Renal cortex interstitium (tissue), 15 donors: ENCODE results near the gene RSBN1L. TPM values are rescaled to one million over a fixed set of nuclear protein-coding genes. Genes with fewer than 3 reads are reported as not detected.
"Not testable (repeated sequence)": the region's sequence is repeated elsewhere in the genome, so short reads cannot be mapped to it uniquely, and the experiment has no call there.

ENCODE experiments used
- DNase-seq, 11 donors: peaks; one replicate each; pipeline ENCODE4 v3.0.0-alpha.2; 2013; ENCODE audit warnings: low read depth in 9 of 11, low spot score in 4 of 11; ENCODE audit errors: extremely low read depth in 1 of 11
- long read RNA-seq, 16 experiments: transcript quantifications; one replicate each; lab custom pipeline, GENCODE V29; 2026
- polyA plus RNA-seq, 3 donors: library from polyadenylated mRNA; unstranded; fragments of 120-200 nt; gene quantifications; one replicate each; pipeline ENCODE4 v1.2.1, GENCODE V29; 2013; ENCODE audit not compliant: insufficient read length in 3 of 3

Gene RSBN1L
- polyA plus RNA-seq, result 10 to 100 TPM; 30.4 to 36.1 (median 31.4) TPM
- long read RNA-seq, donor 1, result 0 reads
- long read RNA-seq, donor 2, result 0 reads
- long read RNA-seq, donor 3, full-length matches to known transcripts, result 3 of 78 reads
- long read RNA-seq, donor 3, partial matches to known transcripts, result 12 of 78 reads
- long read RNA-seq, donor 3, other reads (novel, unspliced or antisense), result 63 of 78 reads
- long read RNA-seq, donor 4, full-length matches to known transcripts, result 3 of 3 reads
- long read RNA-seq, donor 4, partial matches to known transcripts, result 0 of 3 reads
- long read RNA-seq, donor 4, other reads (novel, unspliced or antisense), result 0 of 3 reads
- long read RNA-seq, donor 5, result 0 reads
- long read RNA-seq, donor 6, full-length matches to known transcripts, result 3 of 11 reads
- long read RNA-seq, donor 6, partial matches to known transcripts, result 8 of 11 reads
- long read RNA-seq, donor 6, other reads (novel, unspliced or antisense), result 0 of 11 reads
- long read RNA-seq, donor 7, partial matches to known transcripts, result 7 of 7 reads
- long read RNA-seq, donor 7, other reads (novel, unspliced or antisense), result 0 of 7 reads
- long read RNA-seq, donor 8, result 0 reads
- long read RNA-seq, donor 9, full-length matches to known transcripts, result 3 of 10 reads
- long read RNA-seq, donor 9, partial matches to known transcripts, result 7 of 10 reads
- long read RNA-seq, donor 9, other reads (novel, unspliced or antisense), result 0 of 10 reads
- long read RNA-seq, donor 10, partial matches to known transcripts, result 6 of 8 reads
- long read RNA-seq, donor 10, other reads (novel, unspliced or antisense), result 0 of 8 reads
- long read RNA-seq, donor 11, full-length matches to known transcripts, result 3 of 3 reads
- long read RNA-seq, donor 11, partial matches to known transcripts, result 0 of 3 reads
- long read RNA-seq, donor 11, other reads (novel, unspliced or antisense), result 0 of 3 reads
- long read RNA-seq, donor 12, result 0 reads
- long read RNA-seq, donor 13, result 0 reads
- long read RNA-seq, donor 14, full-length matches to known transcripts, result 2 of 2 reads
- long read RNA-seq, donor 14, partial matches to known transcripts, result 0 of 2 reads
- long read RNA-seq, donor 14, other reads (novel, unspliced or antisense), result 0 of 2 reads
- long read RNA-seq, donor 15, full-length matches to known transcripts, result 1 of 1 reads
- long read RNA-seq, donor 15, partial matches to known transcripts, result 0 of 1 reads
- long read RNA-seq, donor 15, other reads (novel, unspliced or antisense), result 0 of 1 reads
- long read RNA-seq, donor 16, full-length matches to known transcripts, result 2 of 42 reads
- long read RNA-seq, donor 16, partial matches to known transcripts, result 40 of 42 reads
- long read RNA-seq, donor 16, other reads (novel, unspliced or antisense), result 0 of 42 reads

DNA sequence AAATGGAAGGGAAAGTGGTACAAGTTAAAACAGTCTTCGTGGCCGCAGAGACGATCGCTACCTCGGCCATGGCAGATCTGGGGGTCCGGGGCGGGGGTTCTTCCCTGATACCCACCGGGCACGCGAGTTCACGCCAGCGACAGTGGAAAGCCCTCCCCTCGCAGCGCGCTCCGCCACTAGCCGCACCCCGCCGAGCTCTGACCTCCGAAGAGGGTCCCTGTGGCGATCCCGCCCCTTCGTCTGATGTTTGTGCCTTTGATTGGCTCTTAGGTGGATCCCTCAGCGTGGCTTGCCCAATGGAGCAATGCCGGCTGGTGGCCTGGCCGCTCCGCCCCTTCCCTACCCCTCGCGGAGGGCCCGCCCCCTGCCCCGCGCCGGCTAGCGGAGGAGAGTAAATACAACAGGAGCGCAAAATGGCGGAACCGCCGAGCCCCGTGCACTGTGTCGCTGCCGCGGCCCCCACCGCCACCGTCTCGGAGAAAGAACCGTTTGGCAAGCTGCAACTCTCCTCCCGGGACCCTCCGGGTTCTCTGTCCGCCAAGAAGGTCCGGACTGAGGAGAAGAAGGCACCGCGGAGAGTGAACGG, at the start of gene RSBN1L:
RSBN1L (plus strand) TSS at position 403 of the 586 bp plus-strand sequence; CDS start at position 414, 11 bp downstream.
- DNase-seq, result peak; percentile 89 to 98 (median 97)

DNA sequence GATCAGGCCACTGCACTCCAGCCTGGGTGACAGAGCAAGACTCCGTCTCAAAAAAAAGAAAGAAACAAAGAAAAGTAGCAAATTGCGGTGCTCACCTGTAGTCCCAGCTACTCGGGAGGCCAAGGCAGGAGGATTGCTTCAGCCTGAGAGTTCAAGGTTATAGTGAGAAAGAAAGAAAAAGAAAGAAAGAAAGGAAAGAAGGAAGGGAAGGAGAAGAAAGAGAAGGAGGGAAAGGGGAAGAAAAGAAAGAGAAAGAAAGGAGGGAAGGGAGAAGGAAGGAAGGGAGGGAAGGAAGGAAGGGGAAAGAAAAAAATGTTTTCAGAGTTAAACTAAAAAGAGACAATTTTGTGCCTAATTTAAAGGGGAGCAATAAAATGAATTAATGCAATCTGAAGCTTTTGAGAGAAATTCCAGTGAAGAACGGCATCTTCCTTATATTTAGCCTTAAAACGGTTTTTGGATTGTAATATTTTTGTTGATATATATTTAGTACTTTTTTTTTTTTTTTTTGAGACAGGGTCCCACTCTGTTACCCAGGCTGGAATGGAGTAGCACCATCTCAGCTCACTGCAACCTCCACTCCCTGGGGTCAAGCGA, 47.4 kb upstream of the RSBN1L start:
- DNase-seq, result no peak

DNA sequence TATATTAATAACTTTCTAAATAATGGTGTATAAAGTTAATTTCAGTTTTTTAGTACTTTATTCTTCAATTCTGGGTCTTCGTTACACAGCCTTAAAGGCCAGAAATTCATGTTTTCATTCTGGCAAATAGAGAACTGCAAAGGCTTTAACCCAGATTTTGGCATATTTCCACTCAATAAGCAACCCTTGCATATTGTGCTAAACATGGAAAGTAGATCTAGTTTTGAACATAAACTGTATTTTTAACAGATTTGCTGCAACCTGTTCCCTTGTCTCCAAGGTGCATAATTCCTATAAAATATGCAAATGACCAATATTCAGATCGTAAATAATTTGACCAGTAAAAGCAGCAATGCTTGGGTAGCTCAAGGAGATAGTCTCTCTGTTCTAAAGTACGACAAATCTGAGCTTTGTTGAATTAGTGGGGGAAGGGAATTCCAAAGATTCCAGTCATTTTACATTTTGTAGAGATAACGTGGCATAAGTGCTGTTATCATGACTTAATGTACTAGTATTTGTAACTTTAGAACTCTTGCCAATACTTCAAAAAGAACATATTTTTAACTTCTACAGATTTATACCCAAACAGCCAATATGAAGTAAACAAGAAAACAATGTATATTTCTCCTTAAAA, 46.4 kb upstream of the RSBN1L start:
- no peak for DNase-seq

DNA sequence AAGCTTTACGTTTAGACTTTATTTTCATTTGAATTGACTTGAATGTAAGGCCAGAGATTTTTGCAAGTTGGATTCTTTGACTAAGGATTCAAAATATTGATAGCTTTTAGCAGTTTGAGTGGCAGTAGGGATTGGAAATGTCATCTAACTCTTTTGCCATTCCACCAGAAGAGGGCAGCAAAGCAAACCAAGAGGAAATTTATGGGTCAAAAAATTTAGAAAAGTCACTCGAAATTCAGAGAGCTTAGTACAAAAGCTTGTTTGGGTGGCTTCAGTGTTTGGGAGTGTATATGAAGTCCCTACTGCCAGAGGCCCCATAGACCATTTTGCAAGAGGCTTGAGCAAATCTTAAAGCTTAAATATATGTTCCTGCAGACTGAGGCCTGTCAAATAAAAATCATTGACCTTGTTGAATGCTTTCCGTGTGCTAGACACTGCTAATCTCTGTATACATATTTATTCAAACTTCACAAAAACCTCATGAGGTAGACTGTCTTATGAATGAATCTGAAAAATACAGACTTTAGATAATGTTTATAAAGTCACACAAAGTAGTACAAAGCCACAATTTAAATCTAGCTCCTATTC, 44.6 kb upstream of the RSBN1L start:
- peak in 3 of 11 donors; percentile 12 to 37 (median 22) for DNase-seq

DNA sequence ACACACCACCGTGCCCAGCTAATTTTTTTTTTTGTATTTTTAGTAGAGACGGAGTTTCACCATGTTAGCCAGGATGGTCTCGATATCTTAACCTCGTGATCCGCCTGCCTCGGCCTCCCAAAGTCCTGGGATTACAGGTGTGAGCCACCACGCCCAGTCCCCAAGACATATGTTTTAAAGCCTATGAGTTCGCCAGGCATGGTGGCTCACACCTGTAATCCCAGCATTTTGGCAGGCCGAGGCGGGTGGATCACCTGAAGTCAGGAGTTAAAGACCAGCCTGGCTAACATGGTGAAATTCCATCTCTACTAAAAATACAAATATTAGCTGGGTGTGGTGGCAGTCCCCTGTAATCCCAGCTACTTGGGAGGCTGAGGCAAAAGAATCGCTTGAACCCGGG, 43.4 kb upstream of the RSBN1L start:
- DNase-seq, result not testable (repeated sequence)

DNA sequence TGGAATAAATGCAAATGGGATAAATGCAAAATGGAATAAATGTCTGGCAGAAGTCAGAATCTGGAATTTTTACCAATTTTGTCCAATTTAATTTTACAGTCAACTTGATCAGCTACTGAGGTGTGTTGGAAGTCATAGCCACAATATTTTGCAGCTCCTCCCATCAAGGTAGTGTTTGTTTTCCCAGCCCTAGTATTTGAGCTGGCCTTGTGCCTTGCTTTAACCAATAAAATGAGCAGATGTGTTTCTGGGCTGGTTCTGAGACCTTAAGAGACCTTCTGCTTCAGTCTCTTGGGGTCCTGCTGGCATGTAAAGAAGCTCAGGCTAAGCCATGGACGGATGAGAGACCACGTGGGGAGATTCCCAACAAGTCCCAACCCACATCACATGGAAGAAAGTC, 42.7 kb upstream of the RSBN1L start:
- DNase-seq, result no peak

DNA sequence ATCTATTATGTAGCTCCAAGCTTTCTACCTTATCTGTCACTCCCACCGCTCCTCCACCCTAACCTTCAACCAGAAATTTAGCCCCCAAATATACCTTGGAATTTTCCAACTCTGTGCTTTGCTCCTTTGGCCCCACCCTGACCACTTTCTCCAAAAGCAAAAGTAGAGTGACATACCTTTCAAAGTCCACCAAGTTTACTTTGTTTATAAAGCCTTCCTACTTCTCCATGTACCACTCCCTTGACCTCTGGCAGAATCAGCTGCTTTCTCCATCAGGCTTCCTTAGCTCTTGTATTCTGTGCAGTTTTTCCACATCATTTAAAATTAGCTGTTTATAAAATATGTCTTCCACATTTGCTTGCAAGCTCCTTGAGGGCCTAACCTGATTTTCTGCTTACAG, 40.9 kb upstream of the RSBN1L start:
- no peak for DNase-seq

DNA sequence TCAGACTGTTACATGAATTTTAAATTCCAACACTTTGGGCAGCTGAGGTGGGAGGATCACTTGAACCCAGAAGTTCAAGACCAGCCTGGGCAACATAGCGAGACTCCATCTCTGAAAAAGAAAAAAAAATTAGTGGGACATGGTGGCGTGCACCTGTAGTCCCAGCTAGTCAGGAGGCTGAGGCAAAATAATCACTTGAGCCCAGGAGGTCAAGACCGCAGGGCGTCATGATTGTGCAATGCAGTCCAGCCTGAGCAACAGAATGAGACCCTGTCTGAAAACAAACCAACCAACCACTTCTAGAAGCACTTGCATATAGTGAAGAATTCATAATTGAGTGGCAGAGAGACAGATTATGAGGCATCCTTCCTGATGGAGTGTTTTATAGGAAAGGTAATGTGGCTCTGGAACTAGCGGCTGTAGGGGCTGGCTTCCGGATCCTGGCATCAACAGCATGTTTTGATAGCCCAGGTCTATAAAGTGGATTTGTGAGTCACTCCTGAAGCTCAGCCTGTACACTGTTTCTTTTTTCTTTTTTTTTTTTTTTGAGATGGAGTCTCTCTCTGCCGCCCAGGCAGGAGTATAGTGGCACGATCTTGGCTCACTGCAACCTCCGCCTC, 40.3 kb upstream of the RSBN1L start:
- no peak for DNase-seq

DNA sequence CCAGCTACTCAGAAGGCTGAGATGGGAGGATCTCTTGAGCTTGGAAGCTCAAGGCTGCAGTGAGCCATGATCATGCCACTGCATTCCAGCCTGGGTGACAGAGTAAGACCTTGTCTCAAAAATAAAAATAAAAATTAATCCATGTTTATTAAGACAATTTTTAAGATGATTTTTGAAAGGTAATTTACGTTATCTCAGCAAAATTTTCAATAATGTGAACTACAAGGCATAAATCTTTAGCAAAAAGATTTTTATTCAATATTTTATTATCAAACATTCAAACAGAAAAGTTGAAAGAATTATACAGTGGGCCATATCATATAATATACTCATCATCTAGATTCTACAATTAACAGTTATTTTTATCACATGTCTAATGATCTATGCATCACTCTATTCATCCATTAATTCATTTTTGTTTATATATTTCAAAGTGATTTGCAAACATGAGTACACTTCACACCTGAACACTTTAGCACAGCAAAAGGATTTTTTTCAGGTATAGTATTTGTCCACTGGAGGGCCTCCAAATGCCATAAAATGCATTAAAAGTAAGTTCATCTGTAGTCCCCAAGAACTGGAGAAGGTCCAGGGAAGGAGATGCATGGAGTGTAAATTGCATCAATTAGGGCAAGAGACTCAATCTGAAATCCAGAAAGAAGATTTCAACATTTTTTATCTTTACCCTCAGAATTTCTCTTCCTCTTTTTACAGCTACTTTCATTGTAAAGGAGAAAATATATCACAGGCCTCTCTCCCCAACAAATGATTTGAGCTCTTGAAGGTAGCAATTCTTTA, 38.6 kb upstream of the RSBN1L start:
- peak in 8 of 11 donors; percentile 16 to 43 (median 28) for DNase-seq

DNA sequence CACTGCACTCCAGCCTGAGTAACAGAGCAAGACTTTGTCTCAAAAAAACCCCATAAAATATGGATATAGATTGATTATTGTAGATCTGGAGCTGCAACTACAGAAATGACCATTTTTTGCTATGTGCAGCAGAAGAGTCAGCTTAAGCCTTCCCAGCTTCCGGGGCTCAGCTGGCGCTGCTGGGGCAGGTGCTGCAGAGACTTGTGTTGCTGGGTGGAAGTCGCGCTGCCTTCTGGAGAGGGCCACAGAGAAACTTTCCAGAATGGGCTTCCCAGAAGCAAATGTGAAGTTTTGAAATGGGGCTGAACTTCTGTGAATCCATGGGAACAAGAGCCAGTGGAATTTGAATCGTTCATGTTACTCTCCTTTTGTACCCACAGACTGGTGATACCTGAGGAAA, 37.3 kb upstream of the RSBN1L start:
- DNase-seq, result no peak

DNA sequence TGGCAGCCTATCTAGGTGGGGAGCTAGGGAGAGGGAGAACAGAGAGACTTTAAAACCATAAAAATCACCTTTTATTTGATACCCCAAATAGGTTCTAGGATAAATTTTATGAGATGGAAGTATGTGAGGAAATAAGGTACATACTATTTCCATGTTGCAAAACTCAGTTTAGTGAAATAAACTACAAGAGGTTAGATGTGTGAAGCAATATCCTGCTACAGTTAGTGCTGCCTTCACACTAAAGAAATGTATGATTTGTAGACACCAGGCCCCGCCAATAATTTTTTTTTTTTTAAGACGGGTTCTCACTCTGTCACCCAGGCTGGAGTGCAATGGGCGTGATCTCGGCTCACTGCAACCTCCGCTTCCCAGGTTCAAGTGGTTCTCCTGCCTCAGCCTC, 34.4 kb upstream of the RSBN1L start:
- no peak for DNase-seq

DNA sequence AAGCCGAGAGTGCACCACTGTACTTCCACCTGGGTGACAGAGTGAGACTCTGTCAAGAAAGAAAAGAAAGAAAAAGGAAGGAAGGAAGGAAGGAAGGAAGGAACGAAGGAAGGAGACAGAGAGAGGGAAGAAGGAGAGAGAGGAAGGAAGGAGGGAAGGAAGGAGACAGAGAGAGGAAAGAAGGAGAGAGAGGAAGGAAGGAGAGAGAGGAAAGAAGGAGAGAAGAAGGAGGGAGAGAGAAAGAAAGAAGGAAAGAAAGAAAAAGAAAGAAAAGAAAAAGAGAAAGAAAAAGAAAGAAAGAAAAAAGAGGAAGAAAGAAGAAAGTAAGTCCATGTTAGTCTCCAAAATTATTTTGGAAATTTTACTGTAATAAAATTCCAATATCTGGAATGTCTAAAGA, 33.4 kb upstream of the RSBN1L start:
- DNase-seq, result no peak

DNA sequence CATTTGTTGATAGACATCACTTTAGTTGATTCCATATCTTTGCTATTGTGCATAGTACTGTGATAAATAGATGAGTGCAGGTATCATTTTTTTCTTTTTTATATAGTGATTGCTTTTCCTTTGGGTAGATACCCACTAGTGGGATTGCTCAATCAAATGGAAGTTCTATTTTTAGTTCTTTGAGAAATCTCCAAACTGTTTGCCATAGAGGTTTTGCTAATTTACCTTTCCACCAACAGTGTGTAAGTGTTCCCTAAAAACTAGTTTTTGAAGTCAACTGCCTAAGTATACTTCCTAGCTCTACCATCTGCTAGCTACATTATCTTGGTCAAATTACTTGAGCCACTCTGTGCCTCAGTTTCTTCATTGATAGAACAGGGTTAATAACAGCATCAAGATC, 31.5 kb upstream of the RSBN1L start:
- DNase-seq, result no peak

DNA sequence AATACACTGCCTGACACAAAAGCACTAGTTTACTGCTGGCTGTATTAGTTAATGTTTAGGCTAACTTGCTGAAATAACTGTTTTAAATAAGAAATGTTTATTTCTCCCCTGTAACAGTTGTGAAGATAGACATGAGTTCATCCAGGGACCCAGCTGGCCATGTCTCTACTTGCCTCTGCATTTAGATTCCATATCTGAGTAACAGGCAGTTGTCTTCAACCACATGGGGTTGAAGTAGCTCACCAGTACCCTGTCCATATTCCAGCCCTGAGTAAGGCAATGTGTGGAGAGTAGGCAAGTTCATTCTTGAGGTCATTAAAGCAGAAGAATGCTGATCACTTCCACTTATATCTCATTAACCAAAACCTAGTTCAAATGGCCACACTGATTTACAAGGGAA, 31.1 kb upstream of the RSBN1L start:
- DNase-seq, result no peak

DNA sequence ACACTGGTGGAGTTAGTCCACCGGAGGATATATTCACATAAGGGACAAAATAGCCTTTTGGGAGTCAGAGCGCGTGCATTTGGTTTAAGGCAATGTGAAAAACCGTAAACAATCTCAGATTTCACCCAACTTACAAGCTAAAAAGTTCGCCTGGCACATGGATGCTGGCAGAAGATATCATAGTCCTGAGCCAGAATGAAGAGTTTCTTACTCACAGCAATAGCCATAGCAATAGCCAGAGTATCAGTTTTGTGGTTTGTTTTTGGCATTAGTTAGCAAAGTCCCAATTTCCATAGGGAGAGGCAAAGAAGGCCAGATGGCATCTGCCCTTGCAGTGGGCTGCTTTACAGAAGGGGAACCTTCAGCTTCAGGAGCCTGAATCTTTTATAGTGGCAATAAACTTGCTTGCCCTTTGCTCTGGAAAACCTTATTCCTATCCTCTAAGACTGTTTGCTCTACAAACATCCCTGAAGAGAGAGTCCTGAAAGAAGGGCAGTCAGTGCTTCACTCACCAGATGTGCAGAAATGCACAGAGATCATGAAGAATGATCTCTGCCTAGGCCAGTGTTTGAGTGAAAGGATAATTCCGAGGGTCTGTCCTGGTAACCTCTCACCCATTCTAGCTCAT, 28.7 kb upstream of the RSBN1L start:
- DNase-seq, result no peak

DNA sequence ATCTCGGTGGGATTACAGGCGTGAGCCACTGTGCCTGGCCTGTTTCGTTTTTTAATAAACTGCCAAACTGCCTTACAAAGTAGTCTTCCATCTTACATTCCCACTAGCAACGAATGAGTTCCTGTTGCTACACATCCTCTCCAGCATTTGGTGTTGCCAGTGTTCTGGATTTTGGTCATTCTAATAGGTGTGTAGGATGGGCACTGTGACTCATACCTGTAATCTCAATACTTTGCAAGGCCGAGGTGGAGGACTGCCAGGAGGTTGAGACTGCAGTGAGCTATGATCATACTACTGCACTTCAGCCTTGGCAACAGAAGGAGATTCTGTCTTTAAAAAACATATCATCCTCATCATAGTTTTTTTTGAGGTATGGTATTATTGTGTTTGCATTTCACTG, 21.4 kb upstream of the RSBN1L start:
- no peak for DNase-seq
